Muscle of arm (tissue), 12 donors: ENCODE data around the gene GRM2. TPM values are rescaled to one million over a fixed set of nuclear protein-coding genes. Genes with fewer than 3 reads are reported as not detected.
"Not testable (repeated sequence)": the region's sequence is repeated elsewhere in the genome, so short reads cannot be mapped to it uniquely, and the experiment has no call there.

Experiments
- DNase-seq: peaks from one replicate; pipeline ENCODE4 v3.0.0-alpha.2; 2013
- polyA plus RNA-seq, 12 donors: library from polyadenylated mRNA; unstranded; fragments of 120-200 nt; gene quantifications; one replicate each; pipeline ENCODE4 v1.2.1, GENCODE V29; 2013; ENCODE audit not compliant: insufficient read length in 12 of 12

GRM2 gene
- polyA plus RNA-seq, 12 donors: 0.22 to 0.71 (median 0.44) TPM; not detected in 2

DNA sequence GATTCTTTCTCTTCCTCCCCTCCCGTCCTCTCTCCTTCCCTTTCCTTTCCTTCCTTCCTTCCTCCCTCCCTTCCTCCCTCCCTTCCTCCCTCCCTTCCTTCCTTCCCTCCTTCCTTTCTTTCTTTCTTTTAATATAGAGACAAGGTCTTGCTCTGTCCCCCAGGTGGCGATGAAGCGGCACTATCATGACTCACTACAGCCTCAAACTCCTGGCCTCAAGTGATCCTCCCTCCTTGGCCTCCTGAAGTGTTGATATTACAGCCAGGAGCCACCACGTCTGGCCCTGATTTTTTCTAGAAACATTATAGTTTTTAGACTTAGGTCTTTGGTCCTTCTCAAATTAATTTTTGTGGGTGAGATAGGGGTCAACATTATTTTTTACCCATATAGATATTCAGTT is 15.5 kb downstream of the GRM2 start:
- no peak for DNase-seq

DNA sequence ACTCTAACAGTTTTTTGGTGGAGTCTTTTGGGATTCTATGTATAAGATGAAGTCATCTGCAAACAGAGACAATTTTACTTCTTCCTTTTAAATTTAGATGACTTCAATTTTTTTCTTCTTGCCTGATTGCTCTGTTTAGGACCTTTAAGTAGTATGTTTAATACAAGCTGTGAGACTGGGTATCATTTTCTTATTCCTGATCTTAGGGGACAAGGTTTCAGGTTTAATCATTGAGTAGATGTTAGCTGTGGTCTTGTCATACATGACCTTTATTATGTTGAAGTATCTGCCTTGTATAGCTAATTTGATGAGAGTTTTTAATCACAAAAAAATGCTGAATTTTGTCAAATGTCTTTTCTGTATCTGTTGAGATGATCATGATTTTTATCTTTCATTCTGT is 20.6 kb downstream of the GRM2 start:
- no peak for DNase-seq

DNA sequence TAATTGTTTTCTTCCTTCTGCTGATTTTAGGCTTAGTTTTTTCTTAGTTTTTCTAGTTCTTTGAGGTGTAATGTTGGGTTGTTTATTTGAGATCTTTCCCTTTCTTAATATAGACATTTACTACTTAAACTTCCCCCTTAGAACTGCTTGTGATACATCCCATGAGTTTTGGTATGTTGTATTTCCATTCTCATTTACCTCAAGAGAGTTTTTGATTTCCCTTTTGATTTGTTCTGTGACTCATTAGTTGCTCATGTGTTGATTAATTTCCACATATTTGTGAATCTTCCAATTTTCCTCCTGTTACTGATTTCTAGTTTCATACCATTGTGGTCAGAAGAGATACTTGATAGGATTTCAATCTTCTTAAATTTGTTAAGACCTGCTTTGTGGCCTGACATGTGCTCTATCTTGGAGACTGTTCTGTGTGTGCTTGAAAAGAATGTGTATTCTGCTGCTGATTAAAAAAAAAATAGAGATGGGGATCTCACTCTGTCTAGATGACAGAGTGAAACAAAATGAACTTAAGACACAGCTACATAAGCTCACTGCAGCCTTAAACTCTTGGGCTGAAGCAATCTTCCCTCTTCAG is 22.3 kb downstream of the GRM2 start:
- DNase-seq: no peak

DNA sequence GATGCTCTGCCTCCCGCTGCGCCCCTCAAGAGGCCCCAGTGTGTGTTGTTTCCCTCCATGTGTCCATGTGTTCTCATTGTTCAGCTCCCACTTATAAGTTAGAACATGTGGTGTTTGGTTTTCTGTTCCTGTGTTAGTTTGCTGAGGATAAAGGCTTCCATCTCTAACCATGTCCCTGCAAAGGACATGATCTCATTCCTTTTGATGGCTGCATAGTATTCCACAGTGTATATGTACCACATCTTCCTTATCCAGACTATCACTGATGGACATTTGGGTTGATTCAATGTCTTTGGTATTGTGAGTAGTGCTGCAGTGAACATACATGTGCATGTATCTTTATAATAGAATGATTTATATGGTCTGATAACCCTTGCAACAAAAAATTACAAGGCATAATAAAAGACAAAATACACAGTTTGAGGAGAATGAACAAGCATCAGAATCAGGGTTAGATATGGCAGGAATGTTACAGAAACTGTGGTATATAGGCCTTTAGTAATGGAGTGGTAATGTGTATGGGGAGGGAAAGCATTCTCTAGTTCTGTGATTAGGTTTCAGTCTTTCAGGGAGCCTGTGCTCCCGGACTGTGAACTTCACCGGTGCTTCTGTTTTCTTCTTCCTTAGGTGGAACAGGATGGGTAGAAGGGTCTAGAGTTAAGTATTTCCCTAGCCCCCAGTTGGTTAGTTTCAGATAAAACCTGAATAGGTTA is 27.1 kb downstream of the GRM2 start:
- no peak for DNase-seq

DNA sequence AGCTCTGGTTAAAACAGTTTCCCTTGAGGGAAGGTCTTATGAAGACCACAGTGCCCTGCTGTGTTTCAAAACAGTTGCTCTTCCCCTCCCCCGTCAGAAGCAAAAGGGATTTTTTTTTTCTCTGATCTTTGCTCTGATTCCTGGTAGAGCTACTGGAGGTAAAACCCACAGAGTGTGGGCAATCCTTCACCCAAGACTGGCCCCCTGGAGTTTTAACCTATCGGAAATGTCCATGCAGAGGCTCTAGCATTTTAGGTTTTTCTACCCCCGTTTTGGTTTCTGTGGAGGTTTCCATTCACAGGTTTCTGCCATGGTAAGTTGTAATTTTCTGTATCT is 27.7 kb downstream of the GRM2 start:
- DNase-seq: no peak

DNA sequence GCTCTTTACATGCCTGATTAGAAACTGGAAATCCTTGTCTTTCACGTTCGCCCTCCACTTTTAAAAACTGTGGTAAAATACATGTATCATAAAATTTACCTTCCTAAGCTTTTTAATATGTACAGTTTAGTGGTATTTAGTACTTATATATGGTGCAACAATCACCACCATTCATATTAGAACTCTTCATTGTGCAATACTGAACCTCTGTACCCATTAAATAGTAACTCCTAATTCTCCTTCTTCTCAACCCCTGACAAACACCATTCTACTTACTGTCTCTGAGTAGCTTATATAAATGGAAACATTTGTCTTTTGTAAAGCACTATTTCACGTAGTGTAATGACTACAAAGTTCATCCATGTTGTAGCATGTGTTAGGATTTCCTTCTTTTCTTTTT is 28.2 kb downstream of the GRM2 start:
- DNase-seq: no peak

DNA sequence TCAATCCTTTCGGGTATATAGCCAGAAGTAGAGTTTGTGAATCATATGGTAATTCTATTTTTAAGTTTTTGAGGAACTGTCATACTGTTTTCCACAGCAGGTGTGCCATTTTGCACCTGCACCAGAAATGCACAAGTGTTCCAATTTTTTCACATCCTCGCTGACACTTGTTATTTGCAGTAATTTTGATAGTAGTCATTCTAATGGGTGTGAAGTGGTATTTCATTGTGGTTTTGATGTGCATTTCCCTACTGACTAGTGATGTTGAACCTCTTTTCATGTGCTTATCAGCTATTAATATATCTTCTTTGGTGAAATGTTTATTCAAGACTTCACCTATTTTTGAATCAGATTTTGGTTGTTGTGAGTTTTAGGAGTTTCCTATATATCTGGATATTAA is 29.1 kb downstream of the GRM2 start:
- DNase-seq: no peak

DNA sequence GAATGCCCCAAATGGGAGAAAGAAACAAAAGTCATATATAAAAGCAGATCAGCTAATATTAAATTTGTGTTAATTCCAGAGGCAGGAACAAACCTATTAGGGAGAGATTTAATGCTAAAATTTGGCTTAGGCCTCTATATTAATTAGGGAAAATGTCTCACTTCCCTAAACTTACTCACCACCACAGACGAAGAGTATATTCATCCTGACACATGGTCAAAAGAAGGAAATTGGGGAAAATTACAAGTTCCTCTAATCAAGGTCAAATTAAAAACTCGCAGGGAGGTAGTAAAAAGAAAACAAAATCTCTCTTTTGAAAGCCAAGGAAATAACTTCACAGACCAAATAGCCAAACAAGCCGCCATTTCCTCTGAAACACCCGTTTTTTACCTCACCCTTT is 32.2 kb downstream of the GRM2 start:
- DNase-seq: no peak

DNA sequence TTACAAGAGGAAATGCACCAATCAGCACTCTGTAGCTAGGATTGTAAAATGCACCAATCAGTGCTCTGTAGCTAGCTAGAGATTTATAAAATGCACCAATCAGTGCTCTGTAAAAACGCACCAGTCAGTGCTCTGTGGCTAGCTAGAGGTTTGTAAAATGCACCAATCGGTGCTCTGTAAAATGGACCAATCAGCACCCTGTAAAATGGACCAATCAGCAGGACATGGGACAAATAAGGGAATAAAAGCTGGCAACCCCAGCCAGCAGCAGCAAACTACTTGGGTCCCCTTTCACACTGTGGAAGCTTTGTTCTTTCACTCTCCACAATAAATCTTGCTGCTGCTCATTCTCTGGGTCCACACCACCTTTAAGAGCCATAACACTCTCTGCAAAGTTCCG is 35.5 kb downstream of the GRM2 start:
- not testable (repeated sequence) for DNase-seq

DNA sequence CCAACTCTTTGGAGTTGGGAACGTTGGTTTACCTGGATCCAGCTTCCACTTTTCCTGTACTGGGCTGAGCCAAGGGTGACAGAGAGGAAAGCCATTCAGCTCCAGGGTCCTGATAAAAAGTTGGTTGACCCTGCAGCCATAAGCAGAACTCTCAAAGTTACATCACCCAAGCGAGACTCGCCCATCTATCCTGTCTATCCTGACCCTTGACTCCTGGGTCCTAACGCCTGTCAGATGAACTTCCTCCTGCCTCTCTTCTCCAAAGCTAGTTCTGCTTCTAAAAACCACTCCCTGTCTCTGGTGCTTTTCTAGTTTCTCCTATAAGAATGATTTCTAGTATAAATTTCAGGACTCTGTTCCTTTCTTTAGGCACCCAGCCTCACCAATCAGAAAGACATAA is 36.1 kb downstream of the GRM2 start:
- not testable (repeated sequence) for DNase-seq

DNA sequence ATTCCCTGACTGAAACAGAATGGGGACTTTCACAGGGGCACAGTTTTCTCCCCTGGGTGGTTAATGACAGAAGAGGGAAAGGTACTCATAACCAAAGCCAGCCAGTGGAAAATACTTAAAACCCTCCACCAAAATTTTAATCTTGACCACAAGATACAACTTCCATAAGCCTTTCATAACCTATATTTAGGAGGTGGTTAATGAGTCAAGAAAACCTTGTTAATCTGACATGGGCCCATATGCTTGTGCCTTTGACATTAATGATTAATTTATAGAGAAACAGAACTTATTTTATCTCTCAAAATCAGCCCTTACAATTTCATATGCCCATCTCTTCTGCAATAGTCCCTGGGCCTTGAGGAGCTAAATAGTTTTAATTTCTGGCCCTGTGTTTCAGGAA is 41.0 kb downstream of the GRM2 start:
- DNase-seq: no peak

DNA sequence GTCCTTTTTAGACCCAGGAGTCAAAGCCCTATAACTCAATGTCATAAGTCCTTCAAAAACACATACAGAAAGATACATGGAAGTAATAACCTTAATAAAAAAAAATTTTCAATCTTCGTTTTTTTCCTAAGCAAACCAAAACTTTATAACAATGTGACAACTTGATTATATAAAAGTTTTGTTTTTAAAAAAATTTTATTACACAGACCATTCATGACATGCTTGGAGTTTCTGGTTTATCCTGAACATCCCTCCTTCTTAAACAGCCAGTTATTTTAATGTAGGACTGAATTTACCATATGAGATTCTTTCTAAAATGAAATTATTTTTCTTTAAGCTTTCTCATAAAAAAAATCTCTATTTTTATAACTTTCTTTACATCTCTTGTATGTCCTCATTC is 41.5 kb downstream of the GRM2 start:
- no peak for DNase-seq

DNA sequence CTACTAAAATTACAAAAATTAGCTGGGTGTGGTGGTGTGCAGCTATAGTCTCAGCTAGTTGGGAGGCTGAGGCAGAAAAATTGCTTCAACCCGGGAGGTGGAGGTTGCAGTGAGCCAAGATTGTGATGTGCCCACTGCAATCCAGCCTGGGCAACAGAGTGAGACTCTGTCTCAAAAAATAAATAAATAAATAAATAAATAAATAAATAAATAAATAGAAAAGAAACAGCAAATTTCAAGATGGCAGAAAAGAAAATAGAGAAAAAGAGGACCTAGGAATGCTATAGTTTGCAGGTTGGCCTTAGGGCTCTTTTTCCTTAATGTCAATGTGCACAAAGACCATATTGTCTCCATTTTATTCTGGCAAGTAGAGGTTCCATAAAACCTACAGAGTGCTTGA is 44.0 kb downstream of the GRM2 start:
- no peak for DNase-seq

DNA sequence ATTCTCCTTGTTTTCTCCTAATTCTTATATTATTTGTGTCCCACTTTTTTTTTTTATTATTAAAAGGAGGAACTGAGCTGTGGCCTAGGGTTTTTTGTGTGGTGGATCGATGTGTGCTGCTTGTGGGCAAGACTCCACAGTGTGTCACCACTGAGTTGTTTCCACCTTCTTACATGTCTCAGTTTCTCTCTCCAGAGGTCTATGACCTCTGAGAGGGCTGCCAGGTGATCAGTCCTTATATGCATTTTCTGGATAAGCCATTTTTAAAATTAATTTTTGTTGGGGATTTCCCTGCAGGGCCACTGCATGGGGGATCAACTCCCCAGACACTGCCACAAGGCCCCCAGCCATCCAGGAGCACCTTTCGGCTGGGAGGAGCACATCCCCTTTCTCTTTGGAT is 44.4 kb downstream of the GRM2 start:
- DNase-seq: no peak

DNA sequence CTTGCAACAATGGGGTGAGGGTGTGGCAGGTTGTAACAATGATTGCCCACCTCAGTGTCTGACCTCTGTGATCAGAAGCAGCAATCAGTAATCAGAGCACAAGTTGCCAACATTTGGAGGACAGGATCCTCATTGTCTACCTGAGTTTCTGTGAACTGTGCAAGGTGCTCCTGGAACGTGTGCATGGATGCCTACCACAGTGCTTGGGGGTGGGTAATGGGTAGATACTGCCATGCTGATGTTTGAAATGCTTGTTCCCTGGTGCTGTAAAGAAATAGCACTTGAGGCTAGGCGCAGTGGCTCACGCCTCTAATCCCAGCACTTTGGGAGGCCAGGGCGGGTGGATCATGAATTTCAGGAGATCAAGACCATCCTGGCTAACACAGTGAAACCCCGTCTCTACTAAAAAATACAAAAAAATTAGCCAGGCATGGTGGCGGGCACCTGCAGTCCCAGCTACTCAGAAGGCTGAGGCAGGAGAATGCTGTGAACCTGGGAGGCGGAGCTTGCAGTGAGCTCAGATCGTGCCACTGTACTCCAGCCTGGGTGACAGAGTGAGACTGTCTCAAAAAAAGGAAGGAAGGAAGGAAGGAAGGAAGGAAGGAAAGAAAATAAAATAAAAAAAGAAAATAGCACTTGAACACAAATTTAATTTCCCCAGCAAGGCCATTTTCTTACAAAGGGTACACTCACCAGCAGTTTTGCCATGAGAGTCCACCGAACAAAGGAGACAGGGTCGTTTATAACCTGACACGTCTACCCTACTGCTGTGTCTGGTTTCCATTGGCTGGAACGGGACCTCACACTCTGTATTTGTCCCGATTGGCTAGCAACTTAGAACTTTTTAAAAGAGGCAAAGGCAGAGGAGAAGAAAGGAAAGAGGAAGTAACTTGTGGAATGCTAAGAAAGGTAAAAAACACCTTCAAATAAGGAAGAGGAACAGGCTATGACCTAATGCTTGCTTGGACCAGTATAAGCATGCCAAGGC is 47.2 kb downstream of the GRM2 start:
- not testable (repeated sequence) for DNase-seq

DNA sequence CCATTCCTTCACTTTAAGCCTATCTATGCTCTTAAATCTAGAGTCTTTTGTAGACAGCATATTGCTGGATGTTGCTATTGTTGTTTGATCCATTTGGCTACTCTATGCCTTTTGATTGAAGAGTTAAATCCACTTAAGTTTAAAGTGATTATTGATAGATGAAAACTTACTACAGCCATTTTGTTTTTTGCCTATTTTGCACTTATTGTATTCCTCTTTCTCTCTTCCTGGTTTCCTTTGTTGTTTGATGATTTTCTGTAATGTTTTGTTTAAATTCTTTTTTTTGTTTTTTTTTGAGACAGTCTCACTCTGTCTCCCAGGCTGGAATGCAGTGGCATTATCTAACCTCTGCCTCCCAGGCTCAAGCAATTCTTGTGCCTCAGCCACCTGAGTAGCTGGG is 52.3 kb downstream of the GRM2 start:
- no peak for DNase-seq

Other genes starting within 250 kb of the GRM2 start
- gene DCAF1, start 207.1 kb upstream of the GRM2 start, polyA plus RNA-seq: 10 to 100 TPM in 10 of 12 donors, 1 to 10 TPM in 1, not detected in 1; 8.1 to 21.5 (median 19.0) TPM
- 10 to 100 TPM in 5 of 12 donors, 1 to 10 TPM in 6, not detected in 1; 8.5 to 13.6 (median 9.1) TPM for gene RAD54L2, start 168.3 kb upstream of the GRM2 start, polyA plus RNA-seq
- 10 to 100 TPM in 11 of 12 donors, not detected in 1; 17.2 to 26.1 (median 21.6) TPM for gene TEX264, start 35.8 kb upstream of the GRM2 start, polyA plus RNA-seq
- gene IQCF6, start 72.2 kb downstream of the GRM2 start, polyA plus RNA-seq: not detected
- gene IQCF2, start 154.5 kb downstream of the GRM2 start, polyA plus RNA-seq: not detected
- gene IQCF5, start 168.5 kb downstream of the GRM2 start, polyA plus RNA-seq: not detected
- gene IQCF1, start 196.3 kb downstream of the GRM2 start, polyA plus RNA-seq: under 1 TPM in 1 of 12 donors, not detected in 11; 0.25 TPM
- gene RRP9, start 234.8 kb downstream of the GRM2 start, polyA plus RNA-seq: 10 to 100 TPM in 11 of 12 donors, not detected in 1; 11.2 to 15.6 (median 13.9) TPM
- 10 to 100 TPM in 1 of 12 donors, 1 to 10 TPM in 10, not detected in 1; 3.2 to 10.7 (median 5.4) TPM for gene PARP3, start 235.3 kb downstream of the GRM2 start, polyA plus RNA-seq
- 1 to 10 TPM in 1 of 12 donors, under 1 TPM in 9, not detected in 2; 0.22 to 1.0 (median 0.36) TPM for gene GPR62, start 248.3 kb downstream of the GRM2 start, polyA plus RNA-seq